BJ (cell line): ENCODE results near the gene METTL1. TPM values are rescaled to one million over a fixed set of nuclear protein-coding genes. Genes with fewer than 3 reads are reported as not detected.

Source experiments
- CTCF ChIA-PET: fragments of 350-600 bp; formaldehyde crosslinking; extraction: SDS; loops from one replicate; lab custom pipeline; 2021; ENCODE audit warnings: antibody characterized with exemption, inconsistent platforms; lab: Yijun Ruan, JAX
- POLR2A ChIA-PET: fragments of 300-600 bp; sonication (Branson Sonifier 250); formaldehyde crosslinking; extraction: SDS; loops from one replicate; lab custom pipeline; 2021; ENCODE audit warnings: antibody characterized with exemption; lab: Charles Lee
- DNase-seq: peaks from one replicate; pipeline ENCODE4 v3.0.0-alpha.2; 2011; ENCODE audit warnings: low read depth
- H3K27me3 ChIP-seq: 2 replicates; pipeline ENCODE4 v1.6.0; 2011; ENCODE audit warnings: low read length; ENCODE audit not compliant: control insufficient read depth, insufficient read depth
- H3K36me3 ChIP-seq: 2 replicates; pipeline ENCODE4 v1.5.1; 2011; ENCODE audit warnings: low read length; ENCODE audit not compliant: control insufficient read depth, insufficient read depth
- H3K4me3 ChIP-seq: 2 replicates; pipeline ENCODE4 v1.5.1; 2011; ENCODE audit warnings: low read depth, mild to moderate bottlenecking, control low read depth, low read length
- polyA plus RNA-seq: library from polyadenylated mRNA; depleted of rRNA; stranded (reverse); fragments of >200 nt; gene quantifications from 2 replicates; pipeline ENCODE4 v1.2.3, GENCODE V29; 2011
- TF ChIP-seq, protein P1 (sequence below): IDR thresholded peaks from 2 replicates; pipeline ENCODE4 v1.5.1; 2011; ENCODE audit warnings: low read depth, mild to moderate bottlenecking, control low read depth, inconsistent platforms, low read length, moderate library complexity; ENCODE audit not compliant: insufficient read depth

Gene METTL1
- polyA plus RNA-seq, 1 experiment = 42.8 TPM

DNA sequence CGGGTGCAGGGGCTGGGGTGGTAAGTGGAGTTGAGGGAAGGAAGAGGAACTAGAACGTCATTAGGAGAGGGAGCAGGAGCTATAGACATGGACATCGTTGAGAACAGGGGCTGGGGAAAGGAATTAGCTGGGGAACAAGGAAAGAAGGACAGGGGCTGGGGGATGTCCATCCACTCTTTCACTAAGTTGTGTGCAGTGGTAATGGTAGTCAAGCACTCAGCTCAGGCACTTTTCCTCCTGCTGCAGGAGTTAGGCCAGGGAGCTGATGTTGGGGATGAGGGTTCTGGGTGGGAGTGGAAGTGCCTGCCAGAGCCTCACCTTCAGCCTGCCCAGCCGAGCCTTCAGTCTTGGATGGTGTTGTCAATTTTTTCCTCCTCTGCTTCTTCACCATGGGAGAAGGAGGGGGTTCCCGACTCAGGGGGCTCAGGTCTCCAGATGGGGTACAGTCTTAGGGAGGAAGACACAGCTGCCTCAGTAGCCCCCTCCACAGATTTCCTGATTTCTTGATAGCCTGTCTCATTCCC is 42.5 kb downstream of the METTL1 start:
- no peak for DNase-seq
- peaks cover 7% of the 10 kb centered on the region for H3K27me3 ChIP-seq

DNA sequence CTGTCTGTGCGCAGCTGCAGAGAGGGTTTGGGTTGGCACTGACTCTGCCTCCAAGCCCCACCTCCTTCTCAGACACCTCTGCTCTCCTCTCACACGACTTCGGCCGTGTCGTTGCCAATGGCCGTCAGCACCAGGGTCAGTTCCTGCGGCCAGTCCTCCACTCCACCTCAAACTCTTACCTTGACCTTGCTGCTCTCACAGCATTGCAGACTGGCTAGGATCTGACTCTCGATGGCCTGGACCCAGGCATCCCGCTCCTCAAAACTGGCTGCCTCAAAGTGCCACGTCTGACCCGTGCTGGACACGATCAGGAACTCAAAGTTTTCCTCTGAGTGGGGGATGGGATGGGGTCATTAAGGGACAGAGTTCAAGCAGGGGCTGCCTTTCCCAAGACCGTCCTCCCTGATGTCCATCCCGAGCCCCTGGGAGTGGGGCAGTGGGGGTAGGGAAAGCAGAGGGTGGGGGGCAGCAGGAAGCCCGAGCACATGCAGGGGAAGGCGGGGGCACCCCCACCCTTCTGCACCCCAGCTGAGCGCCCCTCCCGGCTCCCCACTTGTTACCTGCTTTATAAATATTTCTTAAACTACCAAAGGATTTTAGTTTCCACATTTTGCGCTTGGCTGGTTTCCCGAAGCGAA is 44.0 kb downstream of the METTL1 start:
- POLR2A ChIA-PET = no interaction called here
- DNase-seq = no peak

More for the DNA sequence above, 42.5 kb downstream of the METTL1 start:
- CTCF ChIA-PET = interaction anchor here (1.4 kb wide), 1 partner anchor 271 kb away, joined by 4 read pairs; no protein-coding TSS in a partner anchor
- TF ChIP-seq, protein P1, sequence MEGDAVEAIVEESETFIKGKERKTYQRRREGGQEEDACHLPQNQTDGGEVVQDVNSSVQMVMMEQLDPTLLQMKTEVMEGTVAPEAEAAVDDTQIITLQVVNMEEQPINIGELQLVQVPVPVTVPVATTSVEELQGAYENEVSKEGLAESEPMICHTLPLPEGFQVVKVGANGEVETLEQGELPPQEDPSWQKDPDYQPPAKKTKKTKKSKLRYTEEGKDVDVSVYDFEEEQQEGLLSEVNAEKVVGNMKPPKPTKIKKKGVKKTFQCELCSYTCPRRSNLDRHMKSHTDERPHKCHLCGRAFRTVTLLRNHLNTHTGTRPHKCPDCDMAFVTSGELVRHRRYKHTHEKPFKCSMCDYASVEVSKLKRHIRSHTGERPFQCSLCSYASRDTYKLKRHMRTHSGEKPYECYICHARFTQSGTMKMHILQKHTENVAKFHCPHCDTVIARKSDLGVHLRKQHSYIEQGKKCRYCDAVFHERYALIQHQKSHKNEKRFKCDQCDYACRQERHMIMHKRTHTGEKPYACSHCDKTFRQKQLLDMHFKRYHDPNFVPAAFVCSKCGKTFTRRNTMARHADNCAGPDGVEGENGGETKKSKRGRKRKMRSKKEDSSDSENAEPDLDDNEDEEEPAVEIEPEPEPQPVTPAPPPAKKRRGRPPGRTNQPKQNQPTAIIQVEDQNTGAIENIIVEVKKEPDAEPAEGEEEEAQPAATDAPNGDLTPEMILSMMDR = no peak
- POLR2A ChIA-PET = no interaction called here
- H3K36me3 ChIP-seq = peaks cover 4% of the 10 kb centered on the region
- no peak overlapping the region for H3K4me3 ChIP-seq

DNA sequence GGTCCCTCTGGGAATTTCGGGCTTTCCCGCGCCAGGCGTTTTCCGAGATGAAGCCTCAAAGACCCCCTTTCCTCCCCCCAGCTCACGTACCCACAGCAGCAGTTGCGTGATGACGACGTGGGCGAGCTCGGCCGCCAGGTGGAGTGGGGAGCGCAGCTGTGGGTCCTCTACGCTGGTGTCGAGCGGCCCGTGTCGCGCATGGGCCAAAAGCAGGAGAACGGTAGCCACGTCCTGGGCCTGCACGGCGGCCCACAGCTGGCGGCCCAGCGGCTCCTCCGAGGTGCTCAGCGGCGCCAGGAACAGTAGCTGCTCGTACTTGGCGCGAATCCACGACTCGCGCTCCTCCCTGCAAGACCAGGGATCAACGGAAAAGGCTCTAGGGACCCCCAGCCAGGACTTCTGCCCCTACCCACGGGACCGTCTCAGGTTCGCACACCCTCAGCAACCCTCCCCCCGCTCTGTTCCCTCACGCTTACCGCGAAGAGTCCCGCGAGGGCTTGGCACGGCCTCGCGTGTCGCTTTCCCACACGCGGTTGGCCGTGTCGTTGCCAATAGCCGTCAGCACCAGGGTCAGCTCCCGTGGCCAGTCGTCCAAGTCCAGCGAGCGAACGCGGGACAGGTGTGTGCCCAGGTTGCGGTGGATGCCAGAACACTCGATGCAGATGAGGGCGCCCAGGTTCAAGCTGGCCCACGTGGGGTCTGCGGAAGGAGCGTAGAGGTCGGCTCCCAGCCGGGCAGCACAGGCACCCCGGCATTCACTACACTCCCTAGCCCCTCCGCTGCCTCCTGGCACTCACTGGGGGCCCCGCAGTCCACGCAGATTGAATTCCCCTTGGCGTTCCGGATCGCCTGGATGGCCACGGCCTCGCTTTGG is 44.8 kb downstream of the METTL1 start:
- Histone ChIP-seq H3K27me3 (0 out of 2 replicates have a peak, but pooled peaks cover 1% of the 10 kb centered on the region), H3K4me3 (peak overlapping the region; percentile 93), H3K36me3 (peaks cover 4% of the 10 kb centered on the region)
- POLR2A ChIA-PET = no interaction called here
- no peak for DNase-seq
- CTCF ChIA-PET = interaction anchor here (0.7 to 3.0 kb wide), 17 partner anchors 9 to 1056 kb away, joined by 3 to 58 read pairs (median 4); partner anchors contain the start of genes AGAP2, B4GALNT1, CDK4 and OS9
- TF ChIP-seq, protein P1 = peak; percentile 61

More for the DNA sequence above, 44.0 kb downstream of the METTL1 start:
- H3K4me3 ChIP-seq = no peak overlapping the region
- CTCF ChIA-PET = interaction anchor here (2.3 to 2.9 kb wide), 2 partner anchors 17 to 34 kb away, joined by 9 to 14 read pairs; partner anchors contain the start of genes OS9 and TSPAN31
- H3K36me3 ChIP-seq = peaks cover 4% of the 10 kb centered on the region
- TF ChIP-seq, protein P1 = no peak
- H3K27me3 ChIP-seq = peaks cover 3% of the 10 kb centered on the region; the same call in 1 of the 2 replicates

DNA sequence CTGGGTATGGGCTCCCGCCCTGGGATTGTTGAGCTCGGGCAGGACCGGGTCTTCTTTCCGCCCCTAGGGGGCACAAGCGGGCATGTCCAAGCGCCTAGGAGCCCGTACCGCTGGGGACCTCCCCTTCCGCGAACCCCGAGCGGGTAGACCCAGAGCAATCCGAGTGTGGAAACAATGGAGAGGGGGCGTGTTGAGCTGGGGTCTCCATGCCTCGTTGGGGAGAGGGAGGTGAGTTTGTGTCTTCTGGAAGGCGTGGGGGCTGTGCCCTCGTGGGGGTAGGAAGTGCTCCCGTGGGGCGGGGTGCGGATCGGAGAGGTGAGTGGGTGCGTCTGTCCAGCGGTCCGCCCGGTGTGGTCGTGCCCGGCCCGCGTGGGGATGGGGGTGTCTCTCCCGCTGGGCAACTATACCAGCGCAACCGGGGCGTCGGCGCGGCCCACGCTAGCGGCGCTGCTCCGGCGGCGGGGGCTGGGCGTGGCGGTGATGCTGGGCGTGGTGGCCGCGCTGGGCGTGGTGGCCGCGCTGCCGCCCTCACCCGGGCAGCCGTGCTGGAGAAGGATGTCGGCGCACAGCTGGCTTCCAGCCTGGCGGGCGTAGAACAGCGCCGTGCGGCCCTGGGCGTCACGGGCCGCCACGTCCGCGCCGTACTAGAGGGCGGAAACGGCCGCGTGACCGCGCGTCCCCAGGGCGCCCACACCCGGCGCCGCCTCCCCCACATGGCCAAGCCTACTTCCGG is 45.6 kb downstream of the METTL1 start:
- POLR2A ChIA-PET = interaction anchor here (0.5 kb wide), 1 partner anchor 122 kb away, joined by 3 read pairs; no protein-coding TSS in a partner anchor
- DNase-seq = peak; percentile 19
- CTCF ChIA-PET = interaction anchor here (0.6 to 3.0 kb wide), 30 partner anchors 10 to 1056 kb away, joined by 3 to 58 read pairs (median 4); partner anchors contain the start of genes AGAP2, B4GALNT1, CDK4 and CYP27B1
- Histone ChIP-seq H3K27me3 (0 out of 2 replicates have a peak, but pooled peaks cover 1% of the 10 kb centered on the region), H3K4me3 (peak overlapping the region; percentile 93), H3K36me3 (peaks cover 4% of the 10 kb centered on the region)
- TF ChIP-seq, protein P1 = peak; percentile 98
